Epithelial cell of prostate (primary cell): ENCODE data around the gene TBC1D22A.
"Not testable (repeated sequence)": the region's sequence is repeated elsewhere in the genome, so short reads cannot be mapped to it uniquely, and the experiment has no call there.

Experiments
- DNase-seq: peaks from one replicate; pipeline ENCODE4 v3.0.0-alpha.2; 2011; ENCODE audit warnings: low read depth, low spot score
- H3K27ac ChIP-seq: fragments of 450-650 bp; 2 replicates; pipeline ENCODE4 v1.5.1; 2017; ENCODE audit warnings: mild to moderate bottlenecking

TBC1D22A gene, protein sequence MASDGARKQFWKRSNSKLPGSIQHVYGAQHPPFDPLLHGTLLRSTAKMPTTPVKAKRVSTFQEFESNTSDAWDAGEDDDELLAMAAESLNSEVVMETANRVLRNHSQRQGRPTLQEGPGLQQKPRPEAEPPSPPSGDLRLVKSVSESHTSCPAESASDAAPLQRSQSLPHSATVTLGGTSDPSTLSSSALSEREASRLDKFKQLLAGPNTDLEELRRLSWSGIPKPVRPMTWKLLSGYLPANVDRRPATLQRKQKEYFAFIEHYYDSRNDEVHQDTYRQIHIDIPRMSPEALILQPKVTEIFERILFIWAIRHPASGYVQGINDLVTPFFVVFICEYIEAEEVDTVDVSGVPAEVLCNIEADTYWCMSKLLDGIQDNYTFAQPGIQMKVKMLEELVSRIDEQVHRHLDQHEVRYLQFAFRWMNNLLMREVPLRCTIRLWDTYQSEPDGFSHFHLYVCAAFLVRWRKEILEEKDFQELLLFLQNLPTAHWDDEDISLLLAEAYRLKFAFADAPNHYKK

GRCh38 chr22:46762238-46763050, at the start of gene TBC1D22A:
TSS of gene TBC1D22A (plus strand) at chr22:46762650. CDS start at chr22:46762787, 137 bp downstream.
- H3K27ac ChIP-seq: peak within 1 kb of the TSS; percentile 74
- peak; percentile 73 for DNase-seq

DNA sequence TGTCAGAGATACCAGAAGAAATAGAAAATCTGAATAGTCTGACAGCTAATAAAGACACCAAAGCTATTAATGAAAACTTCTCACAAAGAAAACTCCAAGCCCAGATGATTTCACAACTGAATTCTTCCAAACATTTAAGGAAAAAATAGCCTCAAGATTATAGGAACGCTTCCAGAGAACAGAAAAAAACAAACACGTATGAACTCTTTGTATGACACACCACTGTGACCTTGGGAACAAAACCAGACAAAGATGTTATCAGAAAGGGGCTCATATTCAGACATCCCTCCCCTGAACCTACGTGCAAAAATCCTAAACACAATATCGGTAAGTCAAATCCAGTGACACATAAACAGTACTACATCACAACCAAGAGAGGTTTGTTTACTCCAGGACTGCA, 47.9 kb upstream of the TBC1D22A start:
- DNase-seq: no peak
- H3K27ac ChIP-seq: no peak overlapping the region

DNA sequence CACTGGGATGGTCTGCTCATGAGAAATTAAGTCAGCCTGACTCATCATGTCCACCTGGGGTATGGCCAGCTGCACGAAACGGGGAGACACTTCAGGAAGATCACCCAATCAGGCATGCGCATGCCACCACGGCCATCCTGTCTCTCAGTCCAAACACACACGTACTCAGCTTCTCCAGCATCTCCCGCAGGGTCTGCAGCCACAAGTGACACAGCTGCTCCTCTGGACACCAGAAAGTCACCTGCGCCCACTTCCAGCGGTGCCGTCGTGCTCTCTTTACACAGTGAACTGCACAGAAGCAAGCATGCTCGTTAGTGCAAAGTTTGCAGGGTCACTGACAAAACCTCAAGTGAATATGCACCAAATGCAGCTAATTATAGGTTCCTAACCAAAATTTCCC, 42.5 kb upstream of the TBC1D22A start:
- DNase-seq: no peak
- no peak overlapping the region for H3K27ac ChIP-seq

DNA sequence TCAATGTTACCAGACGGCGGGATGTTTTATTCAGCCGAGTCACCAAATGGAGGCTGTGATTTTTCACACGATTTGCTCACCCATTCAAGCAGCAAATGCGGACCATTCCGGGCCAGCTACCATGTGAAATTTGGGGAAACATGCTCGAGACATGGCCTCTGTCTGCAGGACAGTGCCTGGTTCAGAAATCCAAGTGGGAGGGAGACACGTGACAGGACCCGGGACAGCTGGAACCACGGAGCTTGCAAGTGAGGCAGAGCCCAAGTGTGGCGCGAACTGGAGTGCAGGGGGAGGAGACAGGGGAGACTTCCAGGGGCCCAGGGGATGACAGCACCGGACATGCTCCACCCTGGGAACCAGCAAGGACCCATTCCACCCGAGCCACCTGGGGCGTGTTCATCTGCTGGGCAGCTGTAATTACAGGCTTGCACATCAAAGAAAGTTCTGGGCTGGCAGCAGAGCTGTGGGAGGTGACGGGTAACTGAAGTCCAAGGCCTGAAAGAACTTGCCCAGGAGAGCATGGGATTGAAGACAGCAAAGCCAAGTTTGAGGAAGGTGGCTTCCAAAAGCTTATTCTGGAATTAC, 40.9 kb upstream of the TBC1D22A start:
- DNase-seq: no peak
- H3K27ac ChIP-seq: no peak overlapping the region

DNA sequence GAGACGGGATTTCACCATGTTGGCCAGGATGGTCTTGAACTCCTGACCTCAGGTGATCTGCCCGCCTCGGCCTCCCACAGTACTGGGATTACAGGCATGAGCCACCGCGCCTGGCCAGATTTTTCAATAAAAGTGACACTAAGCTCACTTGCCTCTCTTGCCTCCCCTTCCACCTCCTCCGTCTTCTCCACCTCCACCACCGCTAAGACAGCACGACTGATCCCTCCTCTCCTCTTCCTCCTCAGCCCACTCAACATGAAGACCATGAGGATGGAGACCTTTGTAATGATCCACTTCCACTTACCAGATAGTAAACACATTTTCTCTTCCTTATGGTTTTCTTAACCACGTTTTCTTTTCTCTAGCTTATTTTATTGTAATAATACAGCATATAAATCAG, 38.6 kb upstream of the TBC1D22A start:
- no peak for DNase-seq
- H3K27ac ChIP-seq: no peak overlapping the region

GRCh38 chr22:46725096-46725495, 37.4 kb upstream of the TBC1D22A start:
- no peak for DNase-seq

GRCh38 chr22:46726066-46726985, 36.1 kb upstream of the TBC1D22A start:
- DNase-seq: no peak

More at GRCh38 chr22:46725096-46725495, 37.4 kb upstream of the TBC1D22A start:
- no peak overlapping the region for H3K27ac ChIP-seq

DNA sequence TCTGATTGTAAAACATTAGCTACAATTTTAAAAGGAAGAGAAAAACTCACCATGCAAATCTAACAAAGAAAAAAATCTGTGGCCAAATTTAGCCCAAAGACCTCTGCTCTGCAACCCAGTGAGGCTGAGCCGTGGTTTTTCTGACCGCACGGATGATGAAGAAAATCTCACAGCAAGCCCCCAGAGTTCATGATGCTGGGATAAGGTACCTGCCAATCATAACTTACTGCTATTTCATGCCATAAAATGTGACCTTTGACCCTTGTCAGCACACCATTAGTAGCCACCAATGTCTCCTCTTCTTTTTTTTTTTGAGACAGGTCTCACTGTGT, 35.5 kb upstream of the TBC1D22A start:
- H3K27ac ChIP-seq: no peak overlapping the region
- no peak for DNase-seq

More at GRCh38 chr22:46726066-46726985, 36.1 kb upstream of the TBC1D22A start:
- no peak overlapping the region for H3K27ac ChIP-seq

DNA sequence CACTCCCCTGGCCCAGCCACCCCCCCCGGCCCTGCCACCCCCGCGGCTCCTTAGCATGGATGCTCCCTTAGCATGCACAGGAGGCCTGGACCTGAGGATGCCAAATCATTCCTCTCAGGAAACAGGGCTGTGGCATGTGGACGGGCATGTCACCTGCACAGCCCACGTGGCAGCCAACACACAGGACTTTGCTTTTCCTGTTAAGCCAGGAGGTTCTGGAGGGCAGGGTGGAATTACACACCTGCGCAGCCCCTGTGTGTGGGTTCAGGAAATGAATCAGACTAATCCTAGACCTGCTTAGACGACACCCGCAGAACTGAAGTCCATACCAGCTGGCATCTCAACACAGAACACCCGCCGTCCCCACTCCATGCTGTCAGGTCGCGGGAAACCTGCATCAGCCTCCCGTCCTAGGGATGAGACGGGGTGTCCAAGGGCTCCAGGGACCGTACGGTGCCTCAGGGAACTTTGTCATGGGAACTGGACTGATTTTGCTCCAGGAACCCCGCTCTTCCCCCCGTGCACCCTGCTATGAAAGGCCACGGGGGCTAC, 34.6 kb upstream of the TBC1D22A start:
- no peak for DNase-seq
- H3K27ac ChIP-seq: no peak overlapping the region

- DNase-seq: no peak
- no peak overlapping the region for H3K27ac ChIP-seq
Measured at GRCh38 chr22:46728470-46728869, 34.0 kb upstream of the TBC1D22A start.

- H3K27ac ChIP-seq: no peak overlapping the region
- DNase-seq: no peak
Measured at GRCh38 chr22:46730568-46731245, 31.7 kb upstream of the TBC1D22A start.

DNA sequence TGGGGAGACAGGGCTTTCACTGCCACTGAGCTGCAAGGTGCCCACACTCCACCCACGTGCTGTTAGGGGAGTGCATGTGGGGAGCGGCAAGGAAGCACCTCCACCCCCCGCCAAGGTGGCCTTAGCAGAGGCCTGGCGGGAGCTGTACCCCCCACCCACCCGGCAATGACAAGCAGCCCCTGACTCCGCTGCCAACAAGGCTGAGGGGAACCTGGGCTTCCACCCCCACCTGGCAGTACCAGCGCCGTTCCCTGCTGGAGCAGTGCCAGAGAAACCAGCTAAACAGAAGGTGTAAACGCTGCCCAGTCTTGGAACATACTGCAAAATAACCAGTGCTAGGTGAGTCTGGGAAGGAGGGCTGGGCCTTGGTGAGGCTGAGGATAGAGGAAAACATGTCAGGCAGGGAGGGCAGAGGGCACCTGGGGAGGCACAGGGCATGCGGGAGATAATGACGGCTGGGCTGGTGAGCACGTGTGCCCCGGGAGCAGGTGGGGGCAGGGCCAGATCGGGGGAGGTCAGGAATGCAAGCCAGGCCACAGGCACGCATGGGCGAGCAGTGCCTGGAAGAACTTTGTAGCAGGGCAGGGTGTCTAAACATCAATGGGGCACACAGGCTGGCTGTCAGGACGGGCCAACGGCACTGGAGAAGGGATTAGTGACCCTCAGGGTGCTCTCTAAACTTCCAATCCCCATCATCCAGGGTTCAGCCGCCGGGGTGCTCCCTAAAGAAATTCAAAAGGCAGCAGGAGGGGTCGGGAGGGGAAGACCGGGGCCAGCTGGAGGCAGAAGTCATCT, 31.0 kb upstream of the TBC1D22A start:
- no peak for DNase-seq
- H3K27ac ChIP-seq: no peak overlapping the region

- H3K27ac ChIP-seq: no peak overlapping the region
- no peak for DNase-seq
Measured at GRCh38 chr22:46732041-46732379, 30.4 kb upstream of the TBC1D22A start.

- H3K27ac ChIP-seq: no peak overlapping the region
- DNase-seq: no peak
Measured at GRCh38 chr22:46732513-46732912, 29.9 kb upstream of the TBC1D22A start.

DNA sequence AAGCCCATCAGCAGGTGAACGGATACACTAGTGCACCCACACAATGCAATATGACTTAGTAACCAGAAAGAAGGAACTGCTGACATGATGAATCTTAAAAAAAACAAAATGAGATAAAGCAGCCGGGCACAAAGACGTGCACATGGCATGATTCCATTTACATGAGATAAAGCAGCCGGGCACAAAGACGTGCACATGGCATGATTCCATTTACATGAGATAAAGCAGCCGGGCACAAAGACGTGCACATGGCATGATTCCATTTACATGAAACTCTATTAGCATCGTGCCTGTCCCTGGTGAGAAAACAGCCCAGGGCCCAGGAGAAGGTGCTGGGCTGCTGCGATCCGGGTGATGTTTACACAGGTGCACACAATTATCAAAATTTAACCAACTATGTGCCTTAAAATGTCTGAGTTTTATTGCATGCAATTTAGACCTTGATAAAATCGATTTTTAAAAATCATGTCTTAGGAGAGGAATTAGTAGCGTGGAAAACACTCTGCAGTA, 28.2 kb upstream of the TBC1D22A start:
- DNase-seq, H3K27ac ChIP-seq: not testable (repeated sequence)

- DNase-seq: no peak
- no peak overlapping the region for H3K27ac ChIP-seq
Measured at GRCh38 chr22:46734830-46735453, 27.5 kb upstream of the TBC1D22A start.

- no peak overlapping the region for H3K27ac ChIP-seq
- no peak for DNase-seq
Measured at GRCh38 chr22:46735747-46736608, 26.5 kb upstream of the TBC1D22A start.
